HCT116 (cell line): ENCODE results near the gene PON3. TPM values are rescaled to one million over a fixed set of nuclear protein-coding genes. Genes with fewer than 3 reads are reported as not detected.

Source experiments
- ATAC-seq: fragments of 200-7000 bp; cut with Tn5 transposase; 2 replicates; pipeline ENCODE4 v1.9.1; 2020; ENCODE audit warnings: mild to moderate bottlenecking, moderate library complexity
- BruUV-seq: library from RNA; stranded (reverse); fragments of 400-500 nt; replicated peaks from 2 replicates; lab custom pipeline; 2021; lab: Mats Ljungman, UMichigan
- CTCF ChIA-PET: fragments of 300-600 bp; sonication (Branson Sonifier 250); formaldehyde crosslinking; loops from one replicate; lab custom pipeline; 2021; ENCODE audit warnings: antibody characterized with exemption; lab: Charles Lee
- POLR2A ChIA-PET: fragments of 300-600, 350-600 bp; sonication (Branson Sonifier 250); formaldehyde crosslinking; loops from one replicate; lab custom pipeline; 2021; ENCODE audit warnings: antibody characterized with exemption; lab: Charles Lee
- RAD21 ChIA-PET, 2 experiments: fragments of 300-600 bp; sonication (Branson Sonifier 250); formaldehyde crosslinking; loops; one replicate each; lab custom pipeline; 2023; ENCODE audit warnings: low total read pairs in 2 of 2; ENCODE audit not compliant: uncharacterized antibody in 2 of 2, unreplicated experiment in 2 of 2, low non-redundant PET in 1 of 2; lab: Charles Lee
- DNase-seq: peaks from one replicate; pipeline ENCODE4 v3.0.0-alpha.2; 2010; ENCODE audit warnings: low read depth, low spot score
- H2AFZ ChIP-seq: fragments of 200-600 bp; shearing (Covaris generic), sonication (generic); 2 replicates; pipeline ENCODE4 v1.6.1; 2017; ENCODE audit warnings: low read depth, mixed run types, mixed read lengths, antibody characterized with exemption, low read length; ENCODE audit not compliant: poor library complexity, severe bottlenecking
- H3K27ac ChIP-seq: 2 replicates; pipeline ENCODE4 v1.5.1; 2012; ENCODE audit warnings: low read depth, low read length
- H3K27me3 ChIP-seq: fragments of 200-600 bp; sonication (generic); 2 replicates; pipeline ENCODE4 v1.6.1; 2016; ENCODE audit warnings: mixed run types, low read length, mixed read lengths; ENCODE audit not compliant: insufficient read depth
- H3K36me3 ChIP-seq, 2 experiments: fragments of 200-500 bp in 1 of 2; fragments of 200-600 bp in 1 of 2; sonication (Bioruptor generic) in 1 of 2; sonication (generic) in 1 of 2; 2 replicates each; pipeline versions ENCODE4 v1.5.1 to v1.6.1; 2014 to 2016; ENCODE audit warnings: low read length in 2 of 2, inconsistent platforms in 1 of 2, mixed read lengths in 1 of 2, mixed run types in 1 of 2; ENCODE audit not compliant: insufficient read depth in 2 of 2, control insufficient read depth in 1 of 2
- H3K4me1 ChIP-seq, 2 experiments: fragments of 200-600 bp in 1 of 2; sonication (generic) in 1 of 2; 2 replicates each; pipeline versions ENCODE4 v1.5.1 to v1.6.1; 2012 to 2017; ENCODE audit warnings: low read length in 2 of 2, inconsistent platforms in 1 of 2, mild to moderate bottlenecking in 1 of 2, mixed read lengths in 1 of 2, mixed run types in 1 of 2, moderate library complexity in 1 of 2; ENCODE audit not compliant: insufficient read depth in 2 of 2, control insufficient read depth in 1 of 2
- H3K4me2 ChIP-seq: fragments of 200-600 bp; sonication (generic); 2 replicates; pipeline ENCODE4 v1.6.1; 2017; ENCODE audit warnings: mixed run types, low read length, mixed read lengths
- H3K4me3 ChIP-seq, 2 experiments: fragments of 200-600 bp in 1 of 2; sonication (generic) in 1 of 2; replicated peaks in 1 of 2; 2 replicates each; pipeline ENCODE4 v1.5.1; 2011 to 2016; ENCODE audit warnings: low read length in 2 of 2, control low read depth in 1 of 2, low read depth in 1 of 2, mild to moderate bottlenecking in 1 of 2, mixed read lengths in 1 of 2, mixed run types in 1 of 2
- H3K79me2 ChIP-seq: fragments of 200-600 bp; sonication (generic); 2 replicates; pipeline ENCODE4 v1.6.1; 2017; ENCODE audit warnings: mild to moderate bottlenecking, mixed run types, low read length, moderate library complexity, mixed read lengths; ENCODE audit not compliant: insufficient read depth
- H3K9ac ChIP-seq: fragments of 200-600 bp; sonication (generic); 2 replicates; pipeline ENCODE4 v1.6.1; 2016; ENCODE audit warnings: low read length, mixed read lengths
- H3K9me2 ChIP-seq: fragments of 200-600 bp; sonication (generic), shearing (Covaris generic); 2 replicates; pipeline ENCODE4 v1.6.1; 2017; ENCODE audit warnings: mixed run types, mild to moderate bottlenecking, moderate library complexity; ENCODE audit not compliant: insufficient read depth
- H3K9me3 ChIP-seq, 2 experiments: fragments of 200-500 bp in 1 of 2; fragments of 200-600 bp in 1 of 2; sonication (Bioruptor generic) in 1 of 2; sonication (generic) in 1 of 2; 2 replicates each; pipeline ENCODE4 v1.6.1; 2014 to 2017; ENCODE audit warnings: low read length in 2 of 2, mixed read lengths in 2 of 2, inconsistent platforms in 1 of 2, low read depth in 1 of 2, mild to moderate bottlenecking in 1 of 2, mixed run types in 1 of 2, moderate library complexity in 1 of 2; ENCODE audit not compliant: control insufficient read depth in 1 of 2, insufficient read depth in 1 of 2
- H4K20me1 ChIP-seq: fragments of 200-600 bp; sonication (generic), shearing (Covaris generic); 2 replicates; pipeline ENCODE4 v1.6.1; 2017; ENCODE audit warnings: mixed run types, mild to moderate bottlenecking, moderate library complexity; ENCODE audit not compliant: insufficient read depth
- CBX3 ChIP-seq: IDR thresholded peaks from 2 replicates; pipeline ENCODE4 v1.6.1; 2012; ENCODE audit warnings: low read depth
- CEBPB ChIP-seq: IDR thresholded peaks from 2 replicates; pipeline ENCODE4 v1.6.1; 2012; ENCODE audit warnings: low read depth
- CTCF ChIP-seq, 3 experiments: fragments of 200-600 bp in 1 of 3; sonication (generic) in 1 of 3; IDR thresholded peaks in 2 of 3; conservative IDR thresholded peaks in 1 of 3; 2 replicates each; pipeline ENCODE4 v1.5.1; 2012 to 2017; ENCODE audit warnings: low read depth in 2 of 3, low read length in 2 of 3, antibody characterized with exemption in 1 of 3, borderline replicate concordance in 1 of 3, control low read depth in 1 of 3, mild to moderate bottlenecking in 1 of 3, mixed read lengths in 1 of 3, mixed run types in 1 of 3, moderate library complexity in 1 of 3; ENCODE audit not compliant: insufficient read depth in 1 of 3
- EGR1 ChIP-seq: IDR thresholded peaks from 2 replicates; pipeline ENCODE4 v1.6.1; 2012; ENCODE audit warnings: low read depth
- ELF1 ChIP-seq: IDR thresholded peaks from 2 replicates; pipeline ENCODE4 v1.6.1; 2012; ENCODE audit warnings: low read depth, borderline replicate concordance
- EZH2 ChIP-seq: fragments of 200-600 bp; sonication (generic); IDR thresholded peaks from 2 replicates; pipeline ENCODE4 v1.6.1; 2017; ENCODE audit warnings: antibody characterized with exemption, mixed run types
- EZH2phosphoT487 ChIP-seq: fragments of 200-600 bp; IDR thresholded peaks from 2 replicates; pipeline ENCODE4 v1.6.1; 2018; ENCODE audit warnings: antibody characterized with exemption, borderline replicate concordance
- JUND ChIP-seq: IDR thresholded peaks from 2 replicates; pipeline ENCODE4 v1.6.1; 2012
- MAX ChIP-seq: IDR thresholded peaks from 2 replicates; pipeline ENCODE4 v1.6.1; 2012
- POLR2A ChIP-seq: IDR thresholded peaks from 2 replicates; pipeline ENCODE4 v1.7.0; 2011; ENCODE audit warnings: borderline replicate concordance; ENCODE audit not compliant: insufficient read depth, insufficient read length; ENCODE audit errors: extremely low read depth
- POLR2AphosphoS5 ChIP-seq: IDR thresholded peaks from 2 replicates; pipeline ENCODE4 v1.6.1; 2011; ENCODE audit warnings: mild to moderate bottlenecking, low read depth, low read length, moderate library complexity
- REST ChIP-seq: IDR thresholded peaks from 2 replicates; pipeline ENCODE4 v1.6.1; 2012; ENCODE audit warnings: low read depth
- SIN3A ChIP-seq: IDR thresholded peaks from 2 replicates; pipeline ENCODE4 v1.6.1; 2012; ENCODE audit warnings: low read depth
- SP1 ChIP-seq: IDR thresholded peaks from 2 replicates; pipeline ENCODE4 v1.6.1; 2012; ENCODE audit warnings: low read depth
- SRF ChIP-seq: IDR thresholded peaks from 2 replicates; pipeline ENCODE4 v1.6.1; 2012; ENCODE audit warnings: low read depth
- TCF7L2 ChIP-seq: IDR thresholded peaks from 2 replicates; pipeline ENCODE4 v1.7.0; 2011; ENCODE audit warnings: borderline replicate concordance, inconsistent platforms; ENCODE audit not compliant: insufficient read depth, insufficient read length; ENCODE audit errors: extremely low read depth
- ZBTB33 ChIP-seq: IDR thresholded peaks from 2 replicates; pipeline ENCODE4 v1.6.1; 2011; ENCODE audit warnings: mild to moderate bottlenecking, low read length, moderate library complexity; ENCODE audit not compliant: insufficient replicate concordance; ENCODE audit errors: extremely low read depth
- ZFX ChIP-seq: fragments of 450-650 bp; IDR thresholded peaks from 2 replicates; pipeline ENCODE4 v1.6.1; 2017
- ZNF274 ChIP-seq: fragments of 200-500 bp; sonication (Bioruptor generic); IDR thresholded peaks from 2 replicates; pipeline ENCODE4 v1.6.1; 2014; ENCODE audit warnings: mild to moderate bottlenecking, low read depth, low read length, inconsistent platforms
- intact Hi-C: fragments of 100-400 bp; cut with micrococcal nuclease; formaldehyde crosslinking; loops from 2 replicates; pipeline ENCODE4 v1.10.0; 2022
- total RNA-seq: library from RNA; stranded (reverse); gene quantifications from one replicate; pipeline ENCODE4 v1.2.1, GENCODE V29; 2021; ENCODE audit not compliant: unreplicated experiment

Gene PON3
- total RNA-seq, 1 experiment from 2014 or later, result 2.6 TPM

DNA sequence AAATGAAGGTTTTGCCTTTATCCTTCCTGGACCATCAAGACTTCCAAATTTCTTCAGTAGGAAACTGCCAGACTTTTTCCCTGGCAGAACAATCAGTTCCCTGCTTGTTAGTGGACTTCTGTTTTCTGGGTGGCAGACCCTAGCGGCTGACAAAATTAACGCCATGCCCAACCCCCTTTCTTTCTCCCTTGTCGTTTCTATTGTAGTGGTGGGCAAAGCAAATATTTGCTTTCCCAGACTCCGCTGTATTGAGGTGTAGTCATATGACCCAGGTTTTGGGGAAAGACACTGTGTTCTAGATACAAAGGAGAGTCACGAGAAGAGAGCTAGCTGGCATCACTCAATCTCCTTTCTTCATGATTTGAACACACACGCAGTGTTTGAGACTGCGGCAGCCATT, 31.0 kb upstream of the PON3 start:
- Histone ChIP-seq H3K4me2 (no peak overlapping the region), H3K36me3 (no peaks in the 10 kb centered on the region), H3K9me3 (no peaks in the 10 kb centered on the region), H3K9me2 (no peaks in the 10 kb centered on the region), H3K27ac (no peak overlapping the region), H3K79me2 (peaks cover 8% of the 10 kb centered on the region; the same call in 1 of the 2 replicates), H3K9ac (no peak overlapping the region), H3K4me3 (no peak overlapping the region), H3K4me1 (peaks cover 0 to 4% of the 10 kb centered on the region in 2 experiments; a peak in 1 of 4 replicates), H2AFZ (no peak overlapping the region), H4K20me1 (no peaks in the 10 kb centered on the region), H3K27me3 (no peaks in the 10 kb centered on the region)
- DNase-seq (no peak), ATAC-seq (no peak)
- TF ChIP-seq EZH2phosphoT487 (no peak), SIN3A (no peak), CEBPB (no peak), JUND (no peak), CTCF (IDR thresholded peaks at IDR 0.05 in 2 of 3, conservative IDR thresholded peaks at IDR 0.05 in 1 of 3; ENCODE audit: borderline replicate concordance in 1 of 3, insufficient read depth in 1 of 3, low read depth in 2 of 3, low read length in 2 of 3) (no peak), ZBTB33 (no peak), REST (no peak), SRF (no peak), SP1 (no peak), ELF1 (no peak), CBX3 (no peak), EZH2 (no peak), EGR1 (no peak), ZFX (no peak), MAX (no peak), ZNF274 (no peak), POLR2A (no peak), POLR2AphosphoS5 (no peak), TCF7L2 (no peak)
- intact Hi-C loops, result no loop called here
- ChIA-PET POLR2A (no interaction called here), CTCF (interaction anchor here (1.2 kb wide), 1 partner anchor 118 kb away, joined by 4 read pairs; no protein-coding TSS in a partner anchor), RAD21 (no interaction called here)
- no TSS peak for BruUV-seq
